Activated T-cell treated with anti-CD3 and anti-CD28 coated beads for 48 hours (primary cell): ENCODE results near the gene CXCL17.
"Not testable (repeated sequence)": the region's sequence is repeated elsewhere in the genome, so short reads cannot be mapped to it uniquely, and the experiment has no call there.

Experiments
- DNase-seq: peaks from one replicate; pipeline ENCODE4 v3.0.0-alpha.2; 2020; ENCODE audit warnings: low read depth

Gene CXCL17

GRCh38 chr19:42442833-42443232 is at the start of gene CXCL17:
CXCL17 (minus strand) TSS chr19:42442946; CDS start chr19:42442832, 114 bp downstream.
- no peak for DNase-seq

GRCh38 chr19:42488783-42489521 is 46.2 kb upstream of the CXCL17 start:
- no peak for DNase-seq

GRCh38 chr19:42487798-42488178 is 45.0 kb upstream of the CXCL17 start:
- no peak for DNase-seq

GRCh38 chr19:42487032-42487797 is 44.5 kb upstream of the CXCL17 start:
- no peak for DNase-seq

- DNase-seq, result not testable (repeated sequence)
Measured at GRCh38 chr19:42485036-42485435, 42.3 kb upstream of the CXCL17 start.

- no peak for DNase-seq
Measured at GRCh38 chr19:42480335-42481095, 37.8 kb upstream of the CXCL17 start.

GRCh38 chr19:42479736-42480135 is 37.0 kb upstream of the CXCL17 start:
- DNase-seq, result no peak

- no peak for DNase-seq
Measured at GRCh38 chr19:42478765-42479311, 36.1 kb upstream of the CXCL17 start.

- no peak for DNase-seq
Measured at GRCh38 chr19:42477933-42478332, 35.2 kb upstream of the CXCL17 start.

GRCh38 chr19:42477117-42477516 is 34.4 kb upstream of the CXCL17 start:
- no peak for DNase-seq

GRCh38 chr19:42475366-42475765 is 32.6 kb upstream of the CXCL17 start:
- no peak for DNase-seq

GRCh38 chr19:42474743-42475142 is 32.0 kb upstream of the CXCL17 start:
- no peak for DNase-seq

GRCh38 chr19:42473686-42474085 is 30.9 kb upstream of the CXCL17 start:
- DNase-seq, result no peak

GRCh38 chr19:42472402-42473147 is 29.8 kb upstream of the CXCL17 start:
- no peak for DNase-seq

GRCh38 chr19:42471554-42472249 is 29.0 kb upstream of the CXCL17 start:
- DNase-seq, result no peak

GRCh38 chr19:42469311-42470235 is 26.8 kb upstream of the CXCL17 start:
- DNase-seq, result peak; percentile 9

- no peak for DNase-seq
Measured at GRCh38 chr19:42468273-42468796, 25.6 kb upstream of the CXCL17 start.

- DNase-seq, result no peak
Measured at GRCh38 chr19:42467183-42467760, 24.5 kb upstream of the CXCL17 start.

GRCh38 chr19:42466521-42467182 is 23.9 kb upstream of the CXCL17 start:
- no peak for DNase-seq
